H1 (cell line): ENCODE data around the gene NTN4. TPM values are rescaled to one million over a fixed set of nuclear protein-coding genes. Genes with fewer than 3 reads are reported as not detected.

Source experiments
- CTCF ChIA-PET: fragments of 300-600 bp; sonication (Branson Sonifier 250); formaldehyde crosslinking; loops from one replicate; lab custom pipeline; 2021; ENCODE audit not compliant: partially characterized antibody; lab: Charles Lee
- POLR2A ChIA-PET: fragments of 300-600 bp; sonication (Branson Sonifier 250); formaldehyde crosslinking; loops from one replicate; lab custom pipeline; 2021; ENCODE audit warnings: inconsistent platforms; ENCODE audit not compliant: partially characterized antibody; lab: Charles Lee
- DNase-seq, 2 experiments: peaks; one replicate each; pipeline versions ENCODE4 v3.0.0 to v3.0.0-alpha.2; 2010 to 2022; ENCODE audit warnings: low spot score in 2 of 2, low read depth in 1 of 2, mixed read lengths in 1 of 2
- FAIRE-seq: peaks from 2 replicates; lab custom pipeline; 2011; peaks lifted over from hg19 to GRCh38; lab: Jason Lieb, UNC
- H2AFZ ChIP-seq: 2 replicates; pipeline ENCODE4 v1.8.1; 2012; ENCODE audit warnings: low read length, inconsistent platforms
- H2AK5ac ChIP-seq: 2 replicates; pipeline ENCODE4 v1.6.1; 2013; ENCODE audit warnings: low read depth, low read length
- H2BK120ac ChIP-seq: replicated peaks from 2 replicates; pipeline ENCODE3; 2013; ENCODE audit warnings: low read depth, low read length, inconsistent platforms
- H2BK12ac ChIP-seq: 2 replicates; pipeline ENCODE4 v1.6.1; 2013; ENCODE audit warnings: low read depth, low read length
- H2BK15ac ChIP-seq: 2 replicates; pipeline ENCODE4 v1.6.1; 2013; ENCODE audit warnings: low read length
- H2BK20ac ChIP-seq: 2 replicates; pipeline ENCODE4 v1.6.1; 2013; ENCODE audit warnings: low read length
- H2BK5ac ChIP-seq: 2 replicates; pipeline ENCODE4 v1.6.1; 2013; ENCODE audit warnings: low read depth, low read length
- H3K14ac ChIP-seq: 2 replicates; pipeline ENCODE4 v1.6.1; 2013; ENCODE audit warnings: inconsistent platforms; ENCODE audit not compliant: insufficient read length
- H3K18ac ChIP-seq: 2 replicates; pipeline ENCODE4 v1.6.1; 2013; ENCODE audit warnings: low read length; ENCODE audit errors: extremely low read depth
- H3K23ac ChIP-seq: 2 replicates; pipeline ENCODE4 v1.6.1; 2013; ENCODE audit warnings: inconsistent platforms; ENCODE audit not compliant: insufficient read length
- H3K23me2 ChIP-seq: 2 replicates; pipeline ENCODE4 v1.6.1; 2013; ENCODE audit warnings: low read depth, low read length
- H3K27ac ChIP-seq: 2 replicates; pipeline ENCODE4 v1.6.1; 2011; ENCODE audit warnings: low read depth, low read length, inconsistent platforms
- H3K27me3 ChIP-seq, 4 experiments: replicated peaks in 1 of 4; 1 replicate in 1 of 4; 2 replicates in 3 of 4; pipeline versions ENCODE4 v1.6.1 to v1.8.1; 2011 to 2013; ENCODE audit warnings: low read length in 3 of 4, mild to moderate bottlenecking in 3 of 4, inconsistent platforms in 2 of 4, mixed read lengths in 2 of 4, moderate library complexity in 1 of 4; ENCODE audit not compliant: control insufficient read depth in 3 of 4, insufficient read depth in 3 of 4; ENCODE audit errors: extremely low read depth in 1 of 4
- H3K36me3 ChIP-seq, 4 experiments: 2 replicates each; pipeline versions ENCODE4 v1.6.1 to v1.8.1; 2011 to 2013; ENCODE audit warnings: mild to moderate bottlenecking in 4 of 4, low read length in 3 of 4, moderate library complexity in 2 of 4, control low read depth in 1 of 4, inconsistent platforms in 1 of 4; ENCODE audit not compliant: insufficient read depth in 4 of 4, control insufficient read depth in 2 of 4
- H3K4ac ChIP-seq: replicated peaks from 2 replicates; pipeline ENCODE3; 2013; ENCODE audit warnings: low read length, low read depth, mixed read lengths, inconsistent platforms; ENCODE audit not compliant: insufficient read length
- H3K4me1 ChIP-seq, 4 experiments: replicated peaks in 1 of 4; 1 replicate in 1 of 4; 2 replicates in 3 of 4; pipeline versions ENCODE4 v1.6.1 to v1.8.1; 2011 to 2013; ENCODE audit warnings: low read length in 3 of 4, inconsistent platforms in 2 of 4, mixed read lengths in 1 of 4; ENCODE audit not compliant: insufficient read depth in 4 of 4, control insufficient read depth in 3 of 4
- H3K4me2 ChIP-seq, 2 experiments: 2 replicates each; pipeline versions ENCODE4 v1.6.1 to v1.8.1; 2011 to 2013; ENCODE audit warnings: low read depth in 2 of 2, low read length in 2 of 2, control low read depth in 1 of 2, inconsistent platforms in 1 of 2, mild to moderate bottlenecking in 1 of 2; ENCODE audit not compliant: insufficient read depth in 1 of 2
- H3K4me3 ChIP-seq, 4 experiments: fragments of 200-600, 300-600 bp in 1 of 4; sonication (generic), shearing (Covaris generic), sonication (Bioruptor Twin) in 1 of 4; 2 replicates each; pipeline versions ENCODE4 v1.5.1 to v1.8.1; 2011 to 2016; ENCODE audit warnings: low read length in 4 of 4, low read depth in 3 of 4, control low read depth in 2 of 4, inconsistent platforms in 2 of 4, mild to moderate bottlenecking in 2 of 4, mixed read lengths in 1 of 4, moderate library complexity in 1 of 4; ENCODE audit not compliant: insufficient read depth in 2 of 4; ENCODE audit errors: extremely low read depth in 1 of 4
- H3K56ac ChIP-seq: replicated peaks from 2 replicates; pipeline ENCODE3; 2013; ENCODE audit warnings: low read depth, mild to moderate bottlenecking, mixed read lengths, low read length, inconsistent platforms; ENCODE audit not compliant: insufficient read length
- H3K79me1 ChIP-seq: 2 replicates; pipeline ENCODE4 v1.6.1; 2013; ENCODE audit warnings: low read depth, low read length, control low read depth
- H3K79me2 ChIP-seq, 2 experiments: 2 replicates each; pipeline versions ENCODE4 v1.6.1 to v1.8.1; 2012 to 2013; ENCODE audit warnings: low read length in 2 of 2, mild to moderate bottlenecking in 2 of 2, inconsistent platforms in 1 of 2; ENCODE audit not compliant: insufficient read depth in 2 of 2, control insufficient read depth in 1 of 2
- H3K9ac ChIP-seq, 4 experiments: replicated peaks in 1 of 4; 1 replicate in 1 of 4; 2 replicates in 3 of 4; pipeline versions ENCODE4 v1.6.1 to v1.8.1; 2011 to 2013; ENCODE audit warnings: low read depth in 3 of 4, low read length in 3 of 4, control low read depth in 2 of 4, mild to moderate bottlenecking in 2 of 4, moderate library complexity in 2 of 4, inconsistent platforms in 1 of 4; ENCODE audit errors: extremely low read depth in 1 of 4
- H3K9me3 ChIP-seq, 2 experiments: 2 replicates each; pipeline versions ENCODE4 v1.6.1 to v1.8.1; 2012 to 2013; ENCODE audit warnings: mild to moderate bottlenecking in 2 of 2, moderate library complexity in 2 of 2, control low read depth in 1 of 2, inconsistent platforms in 1 of 2, low read depth in 1 of 2, low read length in 1 of 2, mixed read lengths in 1 of 2; ENCODE audit not compliant: insufficient read depth in 2 of 2
- H4K20me1 ChIP-seq, 2 experiments: replicated peaks in 1 of 2; 2 replicates each; pipeline versions ENCODE3 to v1.8.1; 2011 to 2013; ENCODE audit warnings: inconsistent platforms in 2 of 2, low read length in 2 of 2, mild to moderate bottlenecking in 1 of 2; ENCODE audit not compliant: insufficient read depth in 2 of 2, control insufficient read depth in 1 of 2
- H4K5ac ChIP-seq: 2 replicates; pipeline ENCODE4 v1.6.1; 2013; ENCODE audit warnings: low read length, low read depth, mixed read lengths, inconsistent platforms; ENCODE audit not compliant: insufficient read length
- H4K8ac ChIP-seq: 2 replicates; pipeline ENCODE4 v1.8.0; 2013; ENCODE audit warnings: mild to moderate bottlenecking, moderate library complexity, low read length, inconsistent platforms; ENCODE audit not compliant: insufficient read depth; ENCODE audit errors: extremely low read depth
- H4K91ac ChIP-seq: replicated peaks from 2 replicates; pipeline ENCODE3; 2013; ENCODE audit warnings: low read length, mixed read lengths, inconsistent platforms; ENCODE audit not compliant: insufficient read length
- EP300 ChIP-seq, 2 experiments: IDR thresholded peaks; 1 replicate in 1 of 2; 2 replicates in 1 of 2; pipeline ENCODE4 v1.6.1; 2011 to 2012; ENCODE audit warnings: low read depth in 2 of 2, low read length in 2 of 2, mild to moderate bottlenecking in 2 of 2, borderline replicate concordance in 1 of 2, inconsistent platforms in 1 of 2, moderate library complexity in 1 of 2
- GABPA ChIP-seq: IDR thresholded peaks from 2 replicates; pipeline ENCODE4 v1.6.1; 2011; ENCODE audit warnings: mild to moderate bottlenecking, low read length, moderate library complexity, borderline replicate concordance; ENCODE audit not compliant: insufficient read depth
- KDM4A ChIP-seq: IDR thresholded peaks from one replicate; pipeline ENCODE4 v1.7.1; 2012; ENCODE audit warnings: low read depth, mild to moderate bottlenecking, moderate library complexity, low read length, inconsistent platforms; ENCODE audit not compliant: severe bottlenecking
- NRF1 ChIP-seq: IDR thresholded peaks from 2 replicates; pipeline ENCODE4 v1.6.1; 2011; ENCODE audit warnings: mild to moderate bottlenecking, low read depth, low read length, improper control_type of control experiment
- RAD21 ChIP-seq, 2 experiments: IDR thresholded peaks in 1 of 2; conservative IDR thresholded peaks in 1 of 2; 2 replicates each; pipeline ENCODE4 v1.6.1; 2011; ENCODE audit warnings: low read depth in 2 of 2, low read length in 2 of 2, improper control_type of control experiment in 1 of 2, inconsistent platforms in 1 of 2, mild to moderate bottlenecking in 1 of 2, moderate library complexity in 1 of 2
- RXRA ChIP-seq: IDR thresholded peaks from 2 replicates; pipeline ENCODE4 v1.6.1; 2011; ENCODE audit warnings: low read depth, mild to moderate bottlenecking, low read length, moderate library complexity; ENCODE audit not compliant: insufficient read depth
- YY1 ChIP-seq: IDR thresholded peaks from 2 replicates; pipeline ENCODE4 v1.6.1; 2011; ENCODE audit warnings: low read depth, mild to moderate bottlenecking, low read length
- WGBS, 2 experiments: shearing (Covaris generic) in 1 of 2; methylation state at CpG; one replicate each; pipeline versions ENCODE4 v1.1.6 to v1.1.7; 2013 to 2015; ENCODE audit warnings: low lambda C conversion rate in 2 of 2, mixed read lengths in 2 of 2, inconsistent platforms in 1 of 2, low coverage in 1 of 2, missing lambda C conversion rate in 1 of 2; ENCODE audit not compliant: insufficient replicate concordance in 2 of 2, insufficient coverage in 1 of 2, insufficient read length in 1 of 2; ENCODE audit errors: extremely low coverage in 1 of 2, missing lambda C conversion rate in 1 of 2; 5-methylcytosine and 5-hydroxymethylcytosine counted together
- polyA plus RNA-seq, 7 experiments: library from polyadenylated mRNA; depleted of rRNA in 3 of 7; stranded (reverse) in 5 of 7; unstranded in 2 of 7; fragments of >200 nt in 5 of 7; fragments of 200-250 nt in 2 of 7; gene quantifications; 1 replicate in 5 of 7; 2 replicates in 1 of 7; 4 replicates in 1 of 7; pipeline versions ENCODE4 v1.2.1 to v1.2.3, GENCODE V29; 2011 to 2013; ENCODE audit warnings: missing spikeins in 2 of 7, mixed read lengths in 2 of 7
- total RNA-seq: library from RNA; stranded (reverse); fragmentation: NEBNext Ultra II Directional; extraction: Animal tissue kit (Norgen Biotek cat#: 25700); gene quantifications from 2 replicates; pipeline ENCODE4 v1.2.1, GENCODE V29; 2021

Gene NTN4
- total and polyA plus RNA-seq, 2 of the 8 experiments (the other 6 are each of a cell fraction or from before 2014, with no cell fraction given) = 0.74 to 1.3 TPM

DNA sequence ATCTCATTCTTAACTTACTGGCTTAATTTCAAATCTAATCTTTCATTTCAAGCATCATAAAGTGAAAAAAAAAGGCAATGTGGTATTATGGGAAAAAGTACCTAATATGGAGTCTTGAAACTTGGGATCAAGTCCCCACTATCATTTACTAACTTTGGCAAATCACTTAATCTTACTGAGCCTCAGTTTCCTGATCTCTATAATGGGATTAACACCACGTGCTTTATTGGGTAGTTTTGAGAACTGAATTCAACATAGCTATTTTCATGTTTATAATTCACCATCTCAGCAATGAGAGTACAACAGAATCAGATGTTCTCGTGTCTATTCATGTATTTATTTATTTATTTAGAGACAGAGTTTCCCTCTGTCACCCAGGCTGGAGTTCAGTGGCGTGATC, 78.3 kb downstream of the NTN4 start:
- no peaks in the 10 kb centered on the region for H3K36me3 ChIP-seq
- H2BK20ac ChIP-seq = no peak overlapping the region
- H4K20me1 ChIP-seq = no peaks in the 10 kb centered on the region
- no peak for FAIRE-seq
- H2BK120ac ChIP-seq = no peak overlapping the region
- no peak overlapping the region for H2AFZ ChIP-seq
- no peak overlapping the region for H4K5ac ChIP-seq
- H3K27me3 ChIP-seq = no peaks in the 10 kb centered on the region
- ChIA-PET POLR2A (no interaction called here), CTCF (no interaction called here)
- H3K4me3 ChIP-seq = no peak overlapping the region
- H3K27ac ChIP-seq = no peak overlapping the region
- H3K14ac ChIP-seq = no peak overlapping the region
- no peak overlapping the region for H3K23ac ChIP-seq
- H3K9ac ChIP-seq = no peak overlapping the region
- no peaks in the 10 kb centered on the region for H3K9me3 ChIP-seq
- no peak for TF ChIP-seq YY1
- no peak for TF ChIP-seq KDM4A
- TF ChIP-seq GABPA = no peak
- no peak for TF ChIP-seq NRF1
- TF ChIP-seq RAD21 (IDR thresholded peaks at IDR 0.05 in 1 of 2, conservative IDR thresholded peaks at IDR 0.05 in 1 of 2; ENCODE audit: low read depth in 2 of 2, low read length in 2 of 2) = no peak
- no peak for TF ChIP-seq RXRA
- TF ChIP-seq EP300 (IDR thresholded peaks at IDR 0.05; ENCODE audit: borderline replicate concordance in 1 of 2, low read depth in 2 of 2, low read length in 2 of 2) = no peak
- H3K79me2 ChIP-seq = no peaks in the 10 kb centered on the region
- no peak overlapping the region for H4K91ac ChIP-seq
- no peak overlapping the region for H3K18ac ChIP-seq
- no peak overlapping the region for H3K4me2 ChIP-seq
- H2AK5ac ChIP-seq = no peak overlapping the region
- peaks cover 0 to 2% (median under 1%) of the 10 kb centered on the region in 4 experiments; a peak in 1 of 7 replicates for H3K4me1 ChIP-seq
- H3K23me2 ChIP-seq = no peaks in the 10 kb centered on the region
- no peak overlapping the region for H4K8ac ChIP-seq
- no peak for DNase-seq
- 87% methylated on average over 3 of the region's 3 CpGs; no CpG with 5 or more reads in 1 of the 2 experiments for WGBS, 2 experiments
- H2BK12ac ChIP-seq = no peak overlapping the region
- H3K79me1 ChIP-seq = no peaks in the 10 kb centered on the region
- H2BK15ac ChIP-seq = no peak overlapping the region
- no peak overlapping the region for H3K4ac ChIP-seq
- H3K56ac ChIP-seq = no peak overlapping the region
- H2BK5ac ChIP-seq = no peak overlapping the region
